NB4 (cell line): ENCODE data around the gene ENOX1.

Source experiments
- CTCF ChIP-seq: IDR thresholded peaks from one replicate; pipeline ENCODE4 v1.5.1; 2012; ENCODE audit warnings: low read depth, low read length
- MAX ChIP-seq: IDR thresholded peaks from 2 replicates; pipeline ENCODE4 v1.6.1; 2011; ENCODE audit warnings: low read depth, low read length
- POLR2A ChIP-seq: IDR thresholded peaks from 2 replicates; pipeline ENCODE4 v1.6.1; 2011; ENCODE audit warnings: mild to moderate bottlenecking; ENCODE audit not compliant: insufficient read length; ENCODE audit errors: extremely low read depth

GRCh38 chr13:43473437-43473836, 313.3 kb downstream of the ENOX1 start:
- no peak for TF ChIP-seq CTCF
- TF ChIP-seq POLR2A, result no peak
- TF ChIP-seq MAX, result no peak
